ENCODE measurements around the gene SDC4. TPM values are rescaled to one million over a fixed set of nuclear protein-coding genes. Genes with fewer than 3 reads are reported as not detected.

SDC4 gene
- total and polyA plus RNA-seq, 9 of the 15 experiments (the other 6 are each of a cell fraction or from before 2014, with no cell fraction given), result 2.1 to 10.7 (median 6.3) TPM

DNA sequence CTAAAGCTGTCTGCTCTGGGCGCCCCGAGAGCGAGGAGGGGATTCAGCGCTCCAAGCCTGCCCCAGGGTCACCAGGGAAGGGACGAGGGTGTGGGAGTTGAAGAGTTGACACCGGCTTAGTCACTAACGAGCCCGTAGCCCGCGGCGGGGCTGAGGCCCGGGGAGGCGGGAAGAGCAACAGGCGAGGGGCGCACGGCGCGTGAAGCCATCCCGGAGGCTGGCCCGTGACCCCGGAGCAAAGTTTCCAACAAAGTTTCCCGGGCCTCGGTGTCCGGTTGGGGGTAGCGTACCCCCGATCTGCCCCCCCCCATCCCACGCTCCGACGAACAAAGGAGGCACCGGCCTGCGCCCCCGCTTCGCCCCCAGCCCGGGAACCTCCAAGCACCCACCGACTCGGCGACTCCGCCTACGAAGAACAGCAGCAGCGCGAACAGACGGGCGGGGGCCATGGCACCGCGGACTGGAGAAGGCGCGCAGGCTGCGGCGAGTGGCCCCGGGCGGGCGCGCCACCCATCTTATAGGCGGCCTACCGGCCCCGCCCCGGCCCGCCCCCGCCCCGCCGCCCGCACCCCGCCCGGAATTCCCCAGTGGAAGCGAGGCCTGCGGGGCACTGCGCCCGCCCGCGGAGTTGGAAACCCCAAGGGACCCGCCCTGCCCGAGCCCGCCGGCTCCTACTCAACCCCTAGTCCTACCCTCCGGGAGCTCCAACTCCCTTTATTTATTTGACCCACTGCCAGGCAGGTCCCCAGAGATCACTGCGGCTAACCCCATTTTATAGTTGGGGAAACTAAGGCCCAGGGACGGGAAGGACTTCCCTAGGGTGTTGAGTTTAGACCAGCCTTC is at the start of gene SDC4 (continued):
- TF ChIP-seq, protein P1, sequence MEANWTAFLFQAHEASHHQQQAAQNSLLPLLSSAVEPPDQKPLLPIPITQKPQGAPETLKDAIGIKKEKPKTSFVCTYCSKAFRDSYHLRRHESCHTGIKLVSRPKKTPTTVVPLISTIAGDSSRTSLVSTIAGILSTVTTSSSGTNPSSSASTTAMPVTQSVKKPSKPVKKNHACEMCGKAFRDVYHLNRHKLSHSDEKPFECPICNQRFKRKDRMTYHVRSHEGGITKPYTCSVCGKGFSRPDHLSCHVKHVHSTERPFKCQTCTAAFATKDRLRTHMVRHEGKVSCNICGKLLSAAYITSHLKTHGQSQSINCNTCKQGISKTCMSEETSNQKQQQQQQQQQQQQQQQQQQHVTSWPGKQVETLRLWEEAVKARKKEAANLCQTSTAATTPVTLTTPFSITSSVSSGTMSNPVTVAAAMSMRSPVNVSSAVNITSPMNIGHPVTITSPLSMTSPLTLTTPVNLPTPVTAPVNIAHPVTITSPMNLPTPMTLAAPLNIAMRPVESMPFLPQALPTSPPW (CRISPR knock-in tag; IDR thresholded peaks at IDR 0.05), result peak; percentile 91
- TF ChIP-seq, protein P2, sequence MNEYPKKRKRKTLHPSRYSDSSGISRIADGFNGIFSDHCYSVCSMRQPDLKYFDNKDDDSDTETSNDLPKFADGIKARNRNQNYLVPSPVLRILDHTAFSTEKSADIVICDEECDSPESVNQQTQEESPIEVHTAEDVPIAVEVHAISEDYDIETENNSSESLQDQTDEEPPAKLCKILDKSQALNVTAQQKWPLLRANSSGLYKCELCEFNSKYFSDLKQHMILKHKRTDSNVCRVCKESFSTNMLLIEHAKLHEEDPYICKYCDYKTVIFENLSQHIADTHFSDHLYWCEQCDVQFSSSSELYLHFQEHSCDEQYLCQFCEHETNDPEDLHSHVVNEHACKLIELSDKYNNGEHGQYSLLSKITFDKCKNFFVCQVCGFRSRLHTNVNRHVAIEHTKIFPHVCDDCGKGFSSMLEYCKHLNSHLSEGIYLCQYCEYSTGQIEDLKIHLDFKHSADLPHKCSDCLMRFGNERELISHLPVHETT (CRISPR knock-in tag; conservative IDR thresholded peaks at IDR 0.05 in 1 of 2, IDR thresholded peaks at IDR 0.05 in 1 of 2), result 0 out of 4 replicates have a peak, but pooled peaks of 1 of the 2 experiments have one; percentile 11
- TF ChIP-seq KDM1A (IDR thresholded peaks at IDR 0.05), result peak; percentile 54; a peak in 3 of 4 replicates
- TF ChIP-seq, protein P3, sequence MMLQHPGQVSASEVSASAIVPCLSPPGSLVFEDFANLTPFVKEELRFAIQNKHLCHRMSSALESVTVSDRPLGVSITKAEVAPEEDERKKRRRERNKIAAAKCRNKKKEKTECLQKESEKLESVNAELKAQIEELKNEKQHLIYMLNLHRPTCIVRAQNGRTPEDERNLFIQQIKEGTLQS (IDR thresholded peaks at IDR 0.05), result no peak
- TF ChIP-seq, protein P3 (CRISPR knock-in tag; conservative IDR thresholded peaks at IDR 0.05), result no peak
- TF ChIP-seq, protein P4, sequence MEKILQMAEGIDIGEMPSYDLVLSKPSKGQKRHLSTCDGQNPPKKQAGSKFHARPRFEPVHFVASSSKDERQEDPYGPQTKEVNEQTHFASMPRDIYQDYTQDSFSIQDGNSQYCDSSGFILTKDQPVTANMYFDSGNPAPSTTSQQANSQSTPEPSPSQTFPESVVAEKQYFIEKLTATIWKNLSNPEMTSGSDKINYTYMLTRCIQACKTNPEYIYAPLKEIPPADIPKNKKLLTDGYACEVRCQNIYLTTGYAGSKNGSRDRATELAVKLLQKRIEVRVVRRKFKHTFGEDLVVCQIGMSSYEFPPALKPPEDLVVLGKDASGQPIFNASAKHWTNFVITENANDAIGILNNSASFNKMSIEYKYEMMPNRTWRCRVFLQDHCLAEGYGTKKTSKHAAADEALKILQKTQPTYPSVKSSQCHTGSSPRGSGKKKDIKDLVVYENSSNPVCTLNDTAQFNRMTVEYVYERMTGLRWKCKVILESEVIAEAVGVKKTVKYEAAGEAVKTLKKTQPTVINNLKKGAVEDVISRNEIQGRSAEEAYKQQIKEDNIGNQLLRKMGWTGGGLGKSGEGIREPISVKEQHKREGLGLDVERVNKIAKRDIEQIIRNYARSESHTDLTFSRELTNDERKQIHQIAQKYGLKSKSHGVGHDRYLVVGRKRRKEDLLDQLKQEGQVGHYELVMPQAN (IDR thresholded peaks at IDR 0.05; ENCODE audit: borderline replicate concordance), result no peak
- TF ChIP-seq ARID1B (IDR thresholded peaks at IDR 0.05), result peak; percentile 40
- TF ChIP-seq ATF1 (CRISPR knock-in tag; IDR thresholded peaks at IDR 0.05), result no peak
- TF ChIP-seq ATF1 (tag; IDR thresholded peaks at IDR 0.05), result peak; percentile 48
- no peak for TF ChIP-seq SOX6 (IDR thresholded peaks at IDR 0.05)
- TF ChIP-seq KAT2B (IDR thresholded peaks at IDR 0.05; ENCODE audit: low read depth, low read length), result no peak
- peak; percentile 3 for TF ChIP-seq CREM (IDR thresholded peaks at IDR 0.05; ENCODE audit: low read depth)
- TF ChIP-seq, protein P5, sequence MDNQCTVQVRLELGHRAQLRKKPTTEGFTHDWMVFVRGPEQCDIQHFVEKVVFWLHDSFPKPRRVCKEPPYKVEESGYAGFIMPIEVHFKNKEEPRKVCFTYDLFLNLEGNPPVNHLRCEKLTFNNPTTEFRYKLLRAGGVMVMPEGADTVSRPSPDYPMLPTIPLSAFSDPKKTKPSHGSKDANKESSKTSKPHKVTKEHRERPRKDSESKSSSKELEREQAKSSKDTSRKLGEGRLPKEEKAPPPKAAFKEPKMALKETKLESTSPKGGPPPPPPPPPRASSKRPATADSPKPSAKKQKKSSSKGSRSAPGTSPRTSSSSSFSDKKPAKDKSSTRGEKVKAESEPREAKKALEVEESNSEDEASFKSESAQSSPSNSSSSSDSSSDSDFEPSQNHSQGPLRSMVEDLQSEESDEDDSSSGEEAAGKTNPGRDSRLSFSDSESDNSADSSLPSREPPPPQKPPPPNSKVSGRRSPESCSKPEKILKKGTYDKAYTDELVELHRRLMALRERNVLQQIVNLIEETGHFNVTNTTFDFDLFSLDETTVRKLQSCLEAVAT (IDR thresholded peaks at IDR 0.05), result 0 out of 4 replicates have a peak, but pooled peaks of 1 of the 2 experiments have one; percentile 41
- peak in 1 of 2 experiments; percentile 33; a peak in 1 of 4 replicates for TF ChIP-seq KDM4B (IDR thresholded peaks at IDR 0.05; ENCODE audit: borderline replicate concordance in 2 of 2, low read depth in 1 of 2)
- TF ChIP-seq ESRRA (IDR thresholded peaks at IDR 0.05; ENCODE audit: borderline replicate concordance, low read depth), result peak; percentile 11; the same call in 1 of the 2 replicates
- peak; percentile 87; the same call in 1 of the 2 replicates for TF ChIP-seq PHF8 (IDR thresholded peaks at IDR 0.05; ENCODE audit: borderline replicate concordance, low read length)
- peak; percentile 98 for TF ChIP-seq KDM5B (IDR thresholded peaks at IDR 0.05; ENCODE audit: insufficient replicate concordance, low read depth, low read length)
- TF ChIP-seq ZNF316 (IDR thresholded peaks at IDR 0.05), result no peak
- peak; percentile 69 for TF ChIP-seq BCOR (IDR thresholded peaks at IDR 0.05)

All from K562 (cell line).